Vagina (tissue), 2 donors: ENCODE data around the gene BICD2.

Source experiments
- POLR2A ChIP-seq, 2 donors: fragments of 450-650 bp; IDR thresholded peaks; one replicate each; pipeline ENCODE4 v1.6.1; 2017; ENCODE audit warnings: antibody characterized with exemption in 2 of 2, mild to moderate bottlenecking in 2 of 2, moderate library complexity in 2 of 2
- POLR2AphosphoS5 ChIP-seq, 2 donors: sonication (generic); formaldehyde crosslinking; IDR thresholded peaks; one replicate each; pipeline ENCODE4 v1.9.0; 2017; ENCODE audit warnings: antibody characterized with exemption in 2 of 2, mild to moderate bottlenecking in 2 of 2, low read depth in 1 of 2; ENCODE audit not compliant: insufficient read depth in 1 of 2
- TF ChIP-seq, protein P1 (sequence below), 3 experiments: fragments of 450-650 bp in 2 of 3; fragments of 200-600 bp in 1 of 3; sonication (generic) in 1 of 3; IDR thresholded peaks; one replicate each; pipeline ENCODE4 v1.5.1; 2017 to 2019; ENCODE audit warnings: antibody characterized with exemption in 3 of 3, mild to moderate bottlenecking in 2 of 3, moderate library complexity in 2 of 3

- TF ChIP-seq, protein P1, sequence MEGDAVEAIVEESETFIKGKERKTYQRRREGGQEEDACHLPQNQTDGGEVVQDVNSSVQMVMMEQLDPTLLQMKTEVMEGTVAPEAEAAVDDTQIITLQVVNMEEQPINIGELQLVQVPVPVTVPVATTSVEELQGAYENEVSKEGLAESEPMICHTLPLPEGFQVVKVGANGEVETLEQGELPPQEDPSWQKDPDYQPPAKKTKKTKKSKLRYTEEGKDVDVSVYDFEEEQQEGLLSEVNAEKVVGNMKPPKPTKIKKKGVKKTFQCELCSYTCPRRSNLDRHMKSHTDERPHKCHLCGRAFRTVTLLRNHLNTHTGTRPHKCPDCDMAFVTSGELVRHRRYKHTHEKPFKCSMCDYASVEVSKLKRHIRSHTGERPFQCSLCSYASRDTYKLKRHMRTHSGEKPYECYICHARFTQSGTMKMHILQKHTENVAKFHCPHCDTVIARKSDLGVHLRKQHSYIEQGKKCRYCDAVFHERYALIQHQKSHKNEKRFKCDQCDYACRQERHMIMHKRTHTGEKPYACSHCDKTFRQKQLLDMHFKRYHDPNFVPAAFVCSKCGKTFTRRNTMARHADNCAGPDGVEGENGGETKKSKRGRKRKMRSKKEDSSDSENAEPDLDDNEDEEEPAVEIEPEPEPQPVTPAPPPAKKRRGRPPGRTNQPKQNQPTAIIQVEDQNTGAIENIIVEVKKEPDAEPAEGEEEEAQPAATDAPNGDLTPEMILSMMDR (IDR thresholded peaks at IDR 0.05): peak; percentile 74 to 94 (median 87)
- no peak for TF ChIP-seq POLR2AphosphoS5 (IDR thresholded peaks at IDR 0.05; ENCODE audit: insufficient read depth in 1 of 2, low read depth in 1 of 2)
- no peak for TF ChIP-seq POLR2A (IDR thresholded peaks at IDR 0.05)
Measured at GRCh38 chr9:92716557-92716956, 48.1 kb downstream of the BICD2 start.
